IPS-18c (cell line): ENCODE data around the gene NAV2.

Experiments used
- H3K4me3 ChIP-seq: 2 replicates; pipeline ENCODE4 v1.7.0; 2013; ENCODE audit warnings: low read depth, mild to moderate bottlenecking, low read length, moderate library complexity; ENCODE audit not compliant: insufficient read depth
- H3K9me3 ChIP-seq: one replicate; pipeline ENCODE4 v1.6.1; 2013; ENCODE audit warnings: mild to moderate bottlenecking, low read length, moderate library complexity; ENCODE audit not compliant: control insufficient read depth, insufficient read depth

Gene NAV2

GRCh38 chr11:19777039-19777376, 64.4 kb downstream of the NAV2 start:
- Histone ChIP-seq H3K4me3 (peak overlapping the region; percentile 82), H3K9me3 (no peaks in the 10 kb centered on the region)

- Histone ChIP-seq H3K4me3 (peak overlapping the region; percentile 82), H3K9me3 (no peaks in the 10 kb centered on the region)
Observed at GRCh38 chr11:19777377-19778102, 64.9 kb downstream of the NAV2 start.

GRCh38 chr11:19779740-19780139, 67.1 kb downstream of the NAV2 start:
- H3K9me3 ChIP-seq, result no peaks in the 10 kb centered on the region
- peak overlapping the region; percentile 82 for H3K4me3 ChIP-seq

- no peaks in the 10 kb centered on the region for H3K9me3 ChIP-seq
- no peak overlapping the region for H3K4me3 ChIP-seq
Observed at GRCh38 chr11:19781351-19781750, 68.7 kb downstream of the NAV2 start.

- no peaks in the 10 kb centered on the region for H3K9me3 ChIP-seq
- no peak overlapping the region for H3K4me3 ChIP-seq
Observed at GRCh38 chr11:19785265-19785664, 72.6 kb downstream of the NAV2 start.

- Histone ChIP-seq H3K4me3 (no peak overlapping the region), H3K9me3 (no peaks in the 10 kb centered on the region)
Observed at GRCh38 chr11:19786644-19787043, 74.0 kb downstream of the NAV2 start.

- Histone ChIP-seq H3K4me3 (no peak overlapping the region), H3K9me3 (no peaks in the 10 kb centered on the region)
Observed at GRCh38 chr11:19788435-19788834, 75.8 kb downstream of the NAV2 start.

- Histone ChIP-seq H3K9me3 (no peaks in the 10 kb centered on the region), H3K4me3 (no peak overlapping the region)
Observed at GRCh38 chr11:19789245-19789644, 76.6 kb downstream of the NAV2 start.

- no peak overlapping the region for H3K4me3 ChIP-seq
- no peaks in the 10 kb centered on the region for H3K9me3 ChIP-seq
Observed at GRCh38 chr11:19789835-19790710, 77.4 kb downstream of the NAV2 start.

- Histone ChIP-seq H3K4me3 (no peak overlapping the region), H3K9me3 (no peaks in the 10 kb centered on the region)
Observed at GRCh38 chr11:19790831-19791552, 78.4 kb downstream of the NAV2 start.

- no peak overlapping the region for H3K4me3 ChIP-seq
- no peaks in the 10 kb centered on the region for H3K9me3 ChIP-seq
Observed at GRCh38 chr11:19792510-19792909, 79.9 kb downstream of the NAV2 start.

- H3K9me3 ChIP-seq, result no peaks in the 10 kb centered on the region
- H3K4me3 ChIP-seq, result no peak overlapping the region
Observed at GRCh38 chr11:19793326-19793725, 80.7 kb downstream of the NAV2 start.

GRCh38 chr11:19794161-19794560, 81.5 kb downstream of the NAV2 start:
- Histone ChIP-seq H3K4me3 (no peak overlapping the region), H3K9me3 (no peaks in the 10 kb centered on the region)

- Histone ChIP-seq H3K9me3 (no peaks in the 10 kb centered on the region), H3K4me3 (no peak overlapping the region)
Observed at GRCh38 chr11:19795082-19795481, 82.4 kb downstream of the NAV2 start.

- Histone ChIP-seq H3K9me3 (no peaks in the 10 kb centered on the region), H3K4me3 (no peak overlapping the region)
Observed at GRCh38 chr11:19800162-19800561, 87.5 kb downstream of the NAV2 start.

- Histone ChIP-seq H3K4me3 (no peak overlapping the region), H3K9me3 (no peaks in the 10 kb centered on the region)
Observed at GRCh38 chr11:19800714-19801519, 88.3 kb downstream of the NAV2 start.

- Histone ChIP-seq H3K4me3 (no peak overlapping the region), H3K9me3 (no peaks in the 10 kb centered on the region)
Observed at GRCh38 chr11:19802773-19803293, 90.2 kb downstream of the NAV2 start.
